PFSK-1 (cell line): ENCODE data around the gene EXOC7.

Experiments
- FOXP2 ChIP-seq: optimal IDR thresholded peaks from 2 replicates; pipeline ENCODE3; 2011; ENCODE audit warnings: borderline replicate concordance, control low read depth, inconsistent platforms; ENCODE audit not compliant: insufficient read depth; ENCODE audit errors: extremely low read length, extremely low read depth
- POLR2AphosphoS5 ChIP-seq: IDR thresholded peaks from 2 replicates; pipeline ENCODE4 v1.6.1; 2012; ENCODE audit warnings: low read depth, mild to moderate bottlenecking, control low read depth, low read length, moderate library complexity
- REST ChIP-seq, 2 experiments: IDR thresholded peaks; 2 replicates each; pipeline versions ENCODE4 v1.6.1 to v1.8.0; 2011 to 2012; ENCODE audit warnings: low read depth in 2 of 2, low read length in 2 of 2, control low read depth in 1 of 2, inconsistent platforms in 1 of 2, mild to moderate bottlenecking in 1 of 2, moderate library complexity in 1 of 2; ENCODE audit not compliant: insufficient read depth in 1 of 2
- SIN3A ChIP-seq: IDR thresholded peaks from 2 replicates; pipeline ENCODE4 v1.6.1; 2012; ENCODE audit warnings: mild to moderate bottlenecking, low read length, moderate library complexity, borderline replicate concordance; ENCODE audit not compliant: insufficient read depth
- TAF1 ChIP-seq: IDR thresholded peaks from 2 replicates; pipeline ENCODE4 v1.6.1; 2012; ENCODE audit warnings: low read length, control low read depth, borderline replicate concordance; ENCODE audit not compliant: insufficient read depth

EXOC7 gene

DNA sequence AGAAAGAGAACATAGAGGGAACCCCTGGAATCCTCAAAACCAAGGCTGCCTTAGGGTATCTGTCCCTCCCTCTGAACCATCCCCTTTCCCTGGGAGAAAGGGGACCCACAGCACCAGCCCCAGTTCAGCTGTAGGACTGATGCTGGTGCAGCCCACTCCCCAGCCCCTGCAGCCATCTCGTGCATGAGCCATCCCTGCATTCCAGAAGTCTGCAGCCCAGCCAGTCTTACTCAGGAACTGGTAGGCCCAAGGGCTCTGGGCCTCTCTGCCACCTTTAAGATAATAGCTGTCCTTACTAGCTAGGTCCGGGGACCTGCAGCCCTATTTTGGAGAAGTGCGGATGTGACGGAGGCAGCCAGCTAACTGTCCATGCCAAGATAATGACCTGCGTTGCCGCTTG is 70.4 kb downstream of the EXOC7 start:
- TF ChIP-seq SIN3A (no peak), REST (IDR thresholded peaks at IDR 0.05; ENCODE audit: insufficient read depth in 1 of 2, low read depth in 2 of 2, low read length in 2 of 2) (no peak), POLR2AphosphoS5 (no peak), FOXP2 (no peak), TAF1 (no peak)

DNA sequence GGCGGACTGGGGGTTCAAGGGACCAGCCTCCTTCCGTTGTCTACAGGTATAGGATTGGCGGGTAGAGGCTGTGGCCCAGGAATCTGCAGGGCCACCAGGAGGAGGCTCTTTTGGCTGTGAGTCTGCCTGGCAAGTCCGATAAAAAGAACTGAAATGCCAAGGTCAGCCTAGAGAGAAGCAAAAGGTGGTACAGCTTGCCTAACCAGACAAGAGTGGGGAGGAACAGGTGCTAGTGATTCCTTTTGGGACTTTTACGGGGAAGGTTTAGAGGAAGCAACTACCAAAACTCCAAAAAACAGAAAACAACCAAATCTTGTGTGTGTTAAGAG is 70.8 kb downstream of the EXOC7 start:
- TF ChIP-seq POLR2AphosphoS5 (no peak), FOXP2 (no peak), SIN3A (no peak), TAF1 (no peak), REST (IDR thresholded peaks at IDR 0.05; ENCODE audit: insufficient read depth in 1 of 2, low read depth in 2 of 2, low read length in 2 of 2) (no peak)

DNA sequence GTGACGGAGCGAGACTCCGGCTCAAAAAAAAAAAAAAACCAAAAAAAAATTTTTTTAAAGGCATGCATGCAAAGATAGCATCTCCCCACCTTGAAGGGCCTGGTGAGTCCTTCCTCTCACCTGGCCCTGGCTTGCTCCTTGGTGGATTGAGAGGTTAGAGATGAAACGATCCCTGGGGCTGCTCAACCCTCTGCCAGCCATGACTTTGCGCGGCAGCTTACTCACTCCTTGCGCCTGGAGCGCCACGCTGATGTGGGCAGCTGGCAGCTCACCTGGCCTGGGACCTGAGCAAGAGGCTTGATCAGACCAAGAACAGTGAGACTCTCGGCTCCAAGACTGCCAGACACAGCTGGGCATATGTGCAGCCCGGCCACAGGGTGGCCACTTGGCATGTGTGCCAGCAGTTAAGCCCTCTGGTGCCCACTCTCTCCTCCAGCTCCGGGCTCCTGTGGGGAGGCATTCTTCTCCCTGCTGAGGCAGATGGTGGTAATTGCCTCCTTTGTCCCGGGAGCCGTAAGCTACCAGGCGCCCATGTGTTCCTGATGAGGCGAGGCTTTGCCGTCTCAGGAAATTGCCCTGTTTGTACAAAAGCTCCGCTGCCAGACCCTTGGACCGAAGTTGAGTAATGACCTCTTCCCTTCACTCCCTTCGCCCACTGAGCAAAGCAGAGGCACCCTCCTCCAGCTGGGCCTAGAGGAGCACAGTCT is 71.4 kb downstream of the EXOC7 start:
- TF ChIP-seq SIN3A (no peak), TAF1 (no peak), POLR2AphosphoS5 (no peak), REST (IDR thresholded peaks at IDR 0.05; ENCODE audit: insufficient read depth in 1 of 2, low read depth in 2 of 2, low read length in 2 of 2) (no peak), FOXP2 (no peak)
